ENCODE data around the gene LRCH1.

Gene LRCH1

GRCh38 chr13:46666727-46667456 is 113.9 kb downstream of the LRCH1 start:
- no peak for TF ChIP-seq CTCF (IDR thresholded peaks at IDR 0.05)

GRCh38 chr13:46667687-46668281 is 114.8 kb downstream of the LRCH1 start:
- no peak for TF ChIP-seq CTCF (IDR thresholded peaks at IDR 0.05)

- TF ChIP-seq CTCF (IDR thresholded peaks at IDR 0.05), result no peak
Observed at GRCh38 chr13:46668302-46668720, 115.3 kb downstream of the LRCH1 start.

- TF ChIP-seq CTCF (IDR thresholded peaks at IDR 0.05), result no peak
Observed at GRCh38 chr13:46668931-46669525, 116.1 kb downstream of the LRCH1 start.

GRCh38 chr13:46672338-46673090 is 119.5 kb downstream of the LRCH1 start:
- no peak for TF ChIP-seq CTCF (IDR thresholded peaks at IDR 0.05)

- TF ChIP-seq CTCF (IDR thresholded peaks at IDR 0.05), result no peak
Observed at GRCh38 chr13:46675016-46675415, 122.0 kb downstream of the LRCH1 start.

- TF ChIP-seq CTCF (IDR thresholded peaks at IDR 0.05), result no peak
Observed at GRCh38 chr13:46676378-46676725, 123.4 kb downstream of the LRCH1 start.

All from LNCAP (cell line).